Activated B cell treated with CpG ODN at 0.5 μM for 24 hours (primary cell): Measurements from ENCODE around the gene ST6GAL1. TPM values are rescaled to one million over a fixed set of nuclear protein-coding genes. Genes with fewer than 3 reads are reported as not detected.

Source experiments
- ATAC-seq: fragments of 200-7000 bp; cut with Tn5 transposase; one replicate; pipeline ENCODE4 v1.10.0; 2021; ENCODE audit warnings: low read depth, mild to moderate bottlenecking, moderate library complexity
- CTCF ChIA-PET: fragments of 350-600 bp; sonication (Branson Sonifier 250); formaldehyde crosslinking; loops from one replicate; lab custom pipeline; 2021; ENCODE audit warnings: antibody characterized with exemption; lab: Charles Lee
- POLR2A ChIA-PET: fragments of 350-600 bp; sonication (Branson Sonifier 250); formaldehyde crosslinking; loops from one replicate; lab custom pipeline; 2021; ENCODE audit warnings: antibody characterized with exemption; lab: Charles Lee
- DNase-seq: peaks from one replicate; pipeline ENCODE4 v3.0.0; 2022
- H3K27ac Mint-ChIP-seq: one replicate; pipeline ENCODE4 v1.8.0; 2020; ENCODE audit warnings: mixed read lengths
- H3K27me3 Mint-ChIP-seq: one replicate; pipeline ENCODE4 v1.8.0; 2021; ENCODE audit warnings: mixed read lengths
- H3K36me3 Mint-ChIP-seq: one replicate; pipeline ENCODE4 v1.8.0; 2021; ENCODE audit warnings: low read depth, mixed read lengths
- H3K4me1 Mint-ChIP-seq: one replicate; pipeline ENCODE4 v1.8.0; 2021; ENCODE audit warnings: mixed read lengths
- H3K4me3 Mint-ChIP-seq: one replicate; pipeline ENCODE4 v1.8.0; 2020; ENCODE audit warnings: mild to moderate bottlenecking, mixed read lengths
- H3K9me3 Mint-ChIP-seq: one replicate; pipeline ENCODE4 v1.8.0; 2020; ENCODE audit warnings: mixed read lengths
- intact Hi-C: fragments of 100-400 bp; cut with micrococcal nuclease; formaldehyde crosslinking; loops from one replicate; pipeline ENCODE4 v1.15.1; 2024
- total RNA-seq: library from RNA; stranded (reverse); gene quantifications from 2 replicates; pipeline ENCODE4 v1.2.3, GENCODE V29; 2022
- TF ChIP-seq, protein P1 (sequence below): fragments of 200-600 bp; IDR thresholded peaks from one replicate; pipeline ENCODE4 v1.8.0; 2022; ENCODE audit warnings: antibody characterized with exemption, mild to moderate bottlenecking

Gene ST6GAL1
- total RNA-seq, 1 donor from 2014 or later = 328 TPM

DNA sequence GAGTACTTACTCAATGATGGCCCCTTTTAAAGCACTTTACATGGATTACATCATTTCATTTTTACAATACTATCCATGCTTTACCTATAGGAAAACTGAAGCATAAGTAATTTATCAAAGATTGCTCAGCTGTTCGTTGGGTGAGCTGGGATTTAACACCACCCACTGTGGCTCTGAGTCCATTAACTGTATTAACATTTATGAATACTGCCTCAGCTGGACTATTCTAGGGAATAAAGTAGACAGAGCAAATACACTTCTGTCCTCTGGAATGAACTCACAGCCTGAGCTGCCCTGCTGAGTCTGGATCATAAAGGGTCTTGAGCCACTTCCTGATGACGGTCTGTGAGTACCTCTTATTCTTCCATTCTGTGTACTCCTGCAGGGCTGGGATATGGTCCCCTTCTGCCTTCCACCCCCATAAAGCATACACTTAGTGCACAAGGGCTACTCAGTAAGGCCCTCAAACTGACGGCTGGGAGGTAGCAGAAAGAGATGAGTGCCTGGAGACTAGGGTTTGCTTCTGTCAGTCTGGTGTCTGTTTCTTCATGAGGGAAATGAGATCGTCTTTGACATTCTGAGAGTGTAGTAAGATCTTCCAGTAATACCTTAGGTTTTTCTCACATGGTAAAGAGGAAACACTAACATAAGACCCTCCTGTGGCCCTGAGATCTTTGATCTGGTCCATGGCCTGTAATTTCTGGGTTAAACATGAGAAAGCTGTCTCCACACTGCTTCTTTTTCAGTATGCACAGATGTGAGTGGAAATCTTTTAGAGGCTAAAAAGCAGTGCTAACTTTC, 12.6 kb upstream of the ST6GAL1 start:
- intact Hi-C loops = no loop called here
- TF ChIP-seq, protein P1, sequence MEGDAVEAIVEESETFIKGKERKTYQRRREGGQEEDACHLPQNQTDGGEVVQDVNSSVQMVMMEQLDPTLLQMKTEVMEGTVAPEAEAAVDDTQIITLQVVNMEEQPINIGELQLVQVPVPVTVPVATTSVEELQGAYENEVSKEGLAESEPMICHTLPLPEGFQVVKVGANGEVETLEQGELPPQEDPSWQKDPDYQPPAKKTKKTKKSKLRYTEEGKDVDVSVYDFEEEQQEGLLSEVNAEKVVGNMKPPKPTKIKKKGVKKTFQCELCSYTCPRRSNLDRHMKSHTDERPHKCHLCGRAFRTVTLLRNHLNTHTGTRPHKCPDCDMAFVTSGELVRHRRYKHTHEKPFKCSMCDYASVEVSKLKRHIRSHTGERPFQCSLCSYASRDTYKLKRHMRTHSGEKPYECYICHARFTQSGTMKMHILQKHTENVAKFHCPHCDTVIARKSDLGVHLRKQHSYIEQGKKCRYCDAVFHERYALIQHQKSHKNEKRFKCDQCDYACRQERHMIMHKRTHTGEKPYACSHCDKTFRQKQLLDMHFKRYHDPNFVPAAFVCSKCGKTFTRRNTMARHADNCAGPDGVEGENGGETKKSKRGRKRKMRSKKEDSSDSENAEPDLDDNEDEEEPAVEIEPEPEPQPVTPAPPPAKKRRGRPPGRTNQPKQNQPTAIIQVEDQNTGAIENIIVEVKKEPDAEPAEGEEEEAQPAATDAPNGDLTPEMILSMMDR = no peak
- H3K27me3 Mint-ChIP-seq = no peaks in the 10 kb centered on the region
- H3K9me3 Mint-ChIP-seq = no peaks in the 10 kb centered on the region
- ATAC-seq = no peak
- H3K4me1 Mint-ChIP-seq = peaks cover 30% of the 10 kb centered on the region
- no peaks in the 10 kb centered on the region for H3K36me3 Mint-ChIP-seq
- POLR2A ChIA-PET = interaction anchor here (0.7 kb wide), 1 partner anchor 94 kb away, joined by 4 read pairs; no protein-coding TSS in a partner anchor
- H3K27ac Mint-ChIP-seq = no peak overlapping the region
- no peak for DNase-seq
- CTCF ChIA-PET = no interaction called here
- no peak overlapping the region for H3K4me3 Mint-ChIP-seq

DNA sequence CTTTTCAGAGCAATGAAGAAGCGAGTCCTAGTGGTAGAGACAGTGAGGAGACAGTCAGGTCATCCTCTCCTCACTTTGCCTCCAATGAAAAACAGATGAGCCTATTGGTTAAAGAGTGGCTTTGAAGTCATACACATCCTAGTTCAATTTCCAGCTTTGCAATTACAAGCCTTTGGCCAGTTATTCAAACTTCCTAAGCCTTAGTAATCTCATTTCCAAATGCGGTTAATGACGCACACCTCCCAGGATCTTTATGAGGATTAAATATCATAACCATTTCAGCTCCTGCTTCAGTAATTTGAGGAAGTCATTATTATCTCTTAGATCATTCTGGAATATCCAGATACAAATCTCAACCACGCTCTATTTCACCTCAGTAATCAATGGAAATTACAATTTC, 10.0 kb upstream of the ST6GAL1 start:
- Mint-ChIP-seq H3K9me3 (no peaks in the 10 kb centered on the region), H3K27me3 (no peaks in the 10 kb centered on the region), H3K4me1 (peaks cover 22% of the 10 kb centered on the region), H3K27ac (no peak overlapping the region), H3K36me3 (no peaks in the 10 kb centered on the region), H3K4me3 (no peak overlapping the region)
- intact Hi-C loops = no loop called here
- TF ChIP-seq, protein P1 = no peak
- ATAC-seq (no peak), DNase-seq (no peak)
- POLR2A ChIA-PET = interaction anchor here (0.7 kb wide), 1 partner anchor 11 kb away, joined by 6 read pairs; no protein-coding TSS in a partner anchor
- CTCF ChIA-PET = no interaction called here

DNA sequence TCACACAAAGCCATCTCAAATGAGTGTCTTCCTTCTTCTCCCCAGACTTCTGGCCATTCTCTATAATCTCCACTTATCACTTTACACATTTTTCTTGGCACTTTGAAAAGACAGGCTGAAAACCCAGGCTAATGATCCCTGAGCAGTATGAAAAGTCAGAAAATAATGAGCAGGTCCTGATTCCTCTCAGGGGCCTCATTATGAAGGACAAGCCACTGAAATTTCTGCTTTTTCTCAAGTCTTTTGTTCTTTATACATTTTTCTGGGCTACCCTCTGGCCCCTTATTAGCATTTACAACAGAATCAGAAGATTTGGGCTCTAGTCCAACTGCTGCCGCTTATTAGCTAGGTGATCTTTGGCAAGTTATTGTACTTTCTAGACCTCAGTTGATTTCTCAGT, 9.5 kb upstream of the ST6GAL1 start:
- no peak for ATAC-seq
- POLR2A ChIA-PET = no interaction called here
- Mint-ChIP-seq H3K4me1 (peaks cover 20% of the 10 kb centered on the region), H3K27ac (no peak overlapping the region), H3K27me3 (no peaks in the 10 kb centered on the region), H3K9me3 (no peaks in the 10 kb centered on the region), H3K36me3 (no peaks in the 10 kb centered on the region), H3K4me3 (no peak overlapping the region)
- TF ChIP-seq, protein P1 = no peak
- intact Hi-C loops = no loop called here
- CTCF ChIA-PET = no interaction called here
- DNase-seq = no peak

DNA sequence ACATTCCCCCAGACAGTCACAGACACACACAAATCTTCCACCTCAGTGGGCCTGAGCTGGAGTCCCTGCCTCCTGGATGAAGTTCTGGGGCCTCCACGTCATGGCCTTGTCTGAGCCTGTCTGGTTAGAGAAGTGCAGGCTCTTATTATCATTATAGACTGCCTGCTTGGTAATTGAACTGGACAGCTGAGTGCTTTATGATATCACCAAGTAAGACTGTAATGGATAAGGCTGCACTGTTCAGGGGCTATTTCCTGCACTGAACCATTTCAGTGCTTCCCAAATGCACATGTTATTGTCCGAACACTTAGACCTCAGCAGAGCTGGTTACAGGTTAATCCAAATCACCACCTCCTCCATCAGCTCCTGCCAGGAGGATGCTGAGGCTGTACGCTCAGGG, 8.7 kb upstream of the ST6GAL1 start:
- TF ChIP-seq, protein P1 = no peak
- H3K4me1 Mint-ChIP-seq = peaks cover 19% of the 10 kb centered on the region
- no peak for DNase-seq
- H3K9me3 Mint-ChIP-seq = no peaks in the 10 kb centered on the region
- CTCF ChIA-PET = no interaction called here
- no peaks in the 10 kb centered on the region for H3K27me3 Mint-ChIP-seq
- H3K4me3 Mint-ChIP-seq = no peak overlapping the region
- POLR2A ChIA-PET = no interaction called here
- intact Hi-C loops = no loop called here
- no peak overlapping the region for H3K27ac Mint-ChIP-seq
- no peaks in the 10 kb centered on the region for H3K36me3 Mint-ChIP-seq
- ATAC-seq = no peak

DNA sequence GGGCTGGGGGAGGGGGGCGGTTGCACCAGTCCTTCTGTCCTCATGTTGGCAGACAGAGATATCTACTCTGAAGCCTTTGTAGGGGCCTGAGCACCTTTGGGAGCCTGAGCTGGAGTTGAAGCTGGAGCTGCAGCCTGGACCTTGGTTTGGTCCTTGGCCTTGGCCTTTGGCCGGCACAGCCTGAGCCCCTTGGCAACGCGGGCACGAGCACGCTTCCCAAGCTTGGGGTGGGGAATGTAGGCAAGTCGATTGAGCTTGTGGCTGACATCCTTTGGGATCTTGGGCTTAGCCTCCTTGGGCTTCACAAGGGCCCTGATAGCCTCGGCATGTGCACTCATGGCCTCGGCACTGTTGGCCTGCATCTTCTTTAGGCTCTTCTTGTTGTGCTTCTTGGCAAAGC, 8.1 kb upstream of the ST6GAL1 start:
- DNase-seq (no peak), ATAC-seq (no peak)
- H3K9me3 Mint-ChIP-seq = no peaks in the 10 kb centered on the region
- ChIA-PET POLR2A (no interaction called here), CTCF (no interaction called here)
- TF ChIP-seq, protein P1 = no peak
- no peaks in the 10 kb centered on the region for H3K27me3 Mint-ChIP-seq
- intact Hi-C loops = no loop called here
- H3K36me3 Mint-ChIP-seq = no peaks in the 10 kb centered on the region
- no peak overlapping the region for H3K27ac Mint-ChIP-seq
- no peak overlapping the region for H3K4me3 Mint-ChIP-seq
- H3K4me1 Mint-ChIP-seq = peaks cover 18% of the 10 kb centered on the region
